Adipose tissue (tissue), 3 donors: ENCODE results near the gene CALU. TPM values are rescaled to one million over a fixed set of nuclear protein-coding genes. Genes with fewer than 3 reads are reported as not detected.

Experiments used
- H3K27ac ChIP-seq: one replicate; pipeline ENCODE4 v1.5.1; 2013; ENCODE audit warnings: low read depth, low read length
- WGBS, 3 donors: extraction: QIAGEN DNeasy Blood & Tissue Kit; methylation state at CpG; one replicate each; pipeline ENCODE4 v1.1.7; 2013; 5-methylcytosine and 5-hydroxymethylcytosine counted together
- polyA plus RNA-seq, 3 donors: library from polyadenylated mRNA; stranded (reverse); fragments of 200-250 nt; gene quantifications; one replicate each; pipeline ENCODE4 v1.2.3, GENCODE V29; 2013
- donor health status: healthy with polysubstance abuse.
- donor health status: Bipolar disorder and iron deficiency.
- donor health status: healthy.

The CALU gene
- polyA plus RNA-seq, 3 donors, result 21.3 to 75.9 (median 60.5) TPM

DNA sequence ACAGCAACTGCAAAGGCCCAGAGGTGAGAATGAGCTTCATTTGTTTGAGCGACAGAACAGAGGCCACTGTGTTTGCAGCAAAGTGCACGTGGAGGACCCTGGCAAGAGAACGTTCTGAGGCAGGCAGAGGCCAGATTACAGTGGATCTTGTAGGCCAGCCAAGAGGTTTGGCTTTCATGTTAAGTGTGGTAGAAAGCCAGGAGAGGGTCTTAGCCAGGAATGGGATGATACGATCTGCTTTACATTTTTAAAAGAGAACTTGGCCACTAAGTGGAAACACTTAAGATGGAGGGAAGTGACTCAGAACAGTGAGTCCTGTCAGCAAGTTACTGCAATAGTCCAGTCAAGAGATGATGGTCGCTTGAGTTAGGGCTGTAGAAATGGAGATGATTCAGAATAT lies 57.2 kb downstream of the CALU start:
- WGBS, 3 donors, result 63 to 82% (median 74%) methylated on average over 5 of the region's 5 CpGs

DNA sequence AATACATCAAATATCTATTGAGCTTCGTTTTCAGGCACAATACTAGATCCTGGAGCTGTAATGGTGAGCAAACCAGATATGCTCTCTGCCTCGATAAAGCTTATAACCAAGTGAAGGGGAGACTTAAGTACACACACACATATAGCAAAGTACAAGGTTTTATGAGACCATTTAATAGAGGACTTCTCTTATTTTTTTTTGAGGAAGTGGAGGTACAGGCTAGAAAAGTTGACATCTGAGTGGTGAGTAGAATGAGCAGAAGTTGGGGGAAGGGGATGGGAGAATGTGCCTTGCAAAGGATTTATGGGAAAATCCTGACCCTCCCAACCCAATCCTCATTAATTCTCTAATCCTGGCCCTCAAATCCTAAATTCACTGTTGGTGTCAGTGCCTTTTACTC lies 60.3 kb downstream of the CALU start:
- WGBS, 3 donors, result 75 to 90% (median 80%) methylated on average over 2 of the region's 2 CpGs
- no peak overlapping the region for H3K27ac ChIP-seq

More for the DNA sequence above, 57.2 kb downstream of the CALU start:
- no peak overlapping the region for H3K27ac ChIP-seq

DNA sequence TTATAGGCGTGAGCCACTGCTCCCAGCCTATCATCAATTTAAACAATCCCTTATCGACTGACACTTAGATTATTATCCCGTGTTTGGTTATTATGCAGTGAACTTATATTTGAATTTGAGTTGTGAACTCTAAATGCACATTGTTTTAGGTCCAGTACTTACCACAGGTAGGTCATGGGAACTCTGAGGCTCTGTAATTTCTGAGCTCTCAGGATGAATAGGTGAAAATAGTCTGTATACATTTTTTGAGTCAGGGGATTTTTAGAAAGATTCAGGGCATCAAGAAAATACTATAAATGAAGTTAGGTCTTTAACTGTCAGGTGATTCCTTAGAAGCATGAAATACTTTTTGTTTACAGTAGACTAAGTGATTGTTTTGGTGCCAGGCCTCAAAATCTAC lies 61.4 kb downstream of the CALU start:
- H3K27ac ChIP-seq, result no peak overlapping the region
- 93 to 94% (median 93%) methylated on average over 3 of the region's 3 CpGs for WGBS, 3 donors

DNA sequence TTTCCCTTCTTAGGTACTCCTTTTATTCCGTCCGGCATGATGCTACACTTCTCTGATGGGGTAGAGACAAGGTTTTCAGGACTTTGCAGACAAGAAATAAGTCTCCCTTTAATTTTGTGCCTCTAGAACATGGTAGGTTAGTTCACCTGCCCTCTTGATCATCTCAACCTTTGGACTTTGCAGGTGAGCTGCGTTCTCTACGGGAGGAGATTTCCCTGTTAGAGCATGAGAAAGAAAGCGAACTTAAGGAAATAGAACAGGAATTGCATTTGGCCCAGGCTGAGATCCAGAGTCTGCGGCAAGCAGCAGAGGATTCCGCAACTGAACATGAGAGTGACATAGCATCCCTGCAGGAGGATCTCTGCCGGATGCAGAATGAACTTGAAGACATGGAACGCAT lies 61.8 kb downstream of the CALU start:
- H3K27ac ChIP-seq, result no peak overlapping the region
- 91 to 95% (median 95%) methylated on average over 9 of the region's 9 CpGs for WGBS, 3 donors

DNA sequence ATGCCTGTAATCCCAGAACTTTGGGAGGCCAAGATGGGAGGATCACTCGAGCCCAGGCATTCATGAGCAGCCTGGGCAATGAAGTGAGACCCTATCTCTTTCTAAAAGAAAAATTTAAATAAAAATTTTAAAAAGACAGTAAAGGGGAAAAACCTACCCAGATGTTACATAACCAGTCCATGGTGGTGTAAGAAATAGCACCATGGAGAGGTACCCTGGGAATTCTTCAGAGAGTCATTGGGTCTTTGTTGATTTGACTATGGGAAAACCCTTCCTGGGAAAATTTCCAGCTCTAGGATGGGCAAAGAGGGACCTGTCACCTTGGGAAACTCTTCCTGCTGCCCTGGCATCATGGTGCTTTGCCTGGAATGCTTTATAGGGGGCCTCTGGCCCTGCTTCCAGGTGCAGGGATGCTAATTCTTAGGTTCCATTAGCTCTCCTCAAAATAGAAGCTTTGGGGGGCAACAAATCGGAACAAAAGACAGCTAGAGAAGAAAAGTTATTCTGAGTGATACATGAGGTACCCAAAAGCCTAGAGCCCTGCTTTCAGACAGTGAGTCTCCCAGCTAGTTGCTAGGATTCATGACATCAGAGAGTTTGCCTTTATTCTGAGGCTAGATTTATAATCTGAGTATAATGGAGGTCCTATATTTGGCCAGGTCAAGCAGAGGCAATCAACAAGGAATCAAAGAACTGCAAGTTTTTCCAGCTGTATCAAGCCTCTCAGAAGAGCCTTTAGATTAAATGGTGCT lies 62.7 kb downstream of the CALU start:
- 68 to 95% (median 93%) methylated on average over 2 of the region's 2 CpGs for WGBS, 3 donors
- H3K27ac ChIP-seq, result no peak overlapping the region

DNA sequence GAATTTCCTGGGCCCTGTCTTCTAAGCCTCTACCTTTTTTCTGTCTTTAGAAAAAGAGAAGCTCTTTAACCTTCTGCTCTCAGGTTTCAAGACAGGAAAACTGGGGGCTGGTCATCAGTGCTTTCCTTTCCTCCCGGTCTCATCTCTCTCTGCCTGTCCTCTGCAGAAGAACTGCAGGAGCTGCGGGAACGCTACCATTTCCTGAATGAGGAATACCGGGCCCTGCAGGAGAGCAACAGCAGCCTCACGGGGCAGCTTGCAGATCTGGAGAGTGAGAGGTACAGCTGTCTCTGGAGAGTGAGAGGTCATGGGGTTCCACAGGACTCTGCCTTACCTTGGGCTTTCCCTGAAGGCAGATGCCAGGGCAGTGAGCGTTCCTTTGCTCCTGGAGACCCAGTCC lies 65.3 kb downstream of the CALU start:
- H3K27ac ChIP-seq, result no peak overlapping the region
- 85 to 89% (median 89%) methylated on average over 6 of the region's 6 CpGs for WGBS, 3 donors

DNA sequence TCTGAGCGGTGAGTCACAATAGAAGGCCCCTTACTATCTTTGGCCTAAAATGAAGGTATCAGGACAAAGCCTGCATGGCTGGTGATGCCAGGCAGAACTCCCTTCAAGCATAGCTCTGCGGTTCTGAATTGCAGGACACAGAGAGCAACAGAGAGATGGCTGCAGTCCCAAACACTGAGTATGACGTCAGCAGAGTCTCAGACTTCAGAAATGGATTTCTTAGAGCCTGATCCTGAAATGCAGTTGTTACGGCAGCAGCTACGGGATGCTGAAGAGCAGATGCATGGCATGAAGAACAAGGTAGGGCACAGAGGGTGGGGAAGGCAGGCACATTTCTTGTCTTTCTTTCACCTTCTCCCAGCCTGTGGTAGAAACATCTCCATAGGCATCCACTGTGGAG lies 66.1 kb downstream of the CALU start:
- no peak overlapping the region for H3K27ac ChIP-seq
- 91 to 94% (median 94%) methylated on average over 5 of the region's 5 CpGs for WGBS, 3 donors

DNA sequence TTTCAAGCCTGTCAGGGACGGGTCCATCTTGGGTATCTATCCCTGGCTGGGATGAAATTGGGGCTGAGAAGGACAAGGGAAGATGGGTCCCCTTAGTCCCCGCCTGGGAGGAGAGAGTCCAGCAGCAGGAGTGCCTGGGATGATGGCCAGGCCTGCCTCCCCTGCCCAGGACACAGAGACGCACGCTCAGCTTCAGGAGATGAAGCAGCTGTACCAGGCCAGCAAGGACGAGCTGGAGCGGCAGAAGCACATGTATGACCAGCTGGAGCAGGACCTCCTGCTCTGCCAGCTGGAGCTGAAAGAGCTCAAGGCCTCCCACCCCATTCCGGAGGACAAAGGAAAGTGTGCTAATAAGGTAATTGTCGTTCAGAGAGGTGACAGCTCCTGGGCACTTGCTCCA lies 68.0 kb downstream of the CALU start:
- no peak overlapping the region for H3K27ac ChIP-seq
- WGBS, 3 donors, result 72 to 89% (median 84%) methylated on average over 8 of the region's 8 CpGs

DNA sequence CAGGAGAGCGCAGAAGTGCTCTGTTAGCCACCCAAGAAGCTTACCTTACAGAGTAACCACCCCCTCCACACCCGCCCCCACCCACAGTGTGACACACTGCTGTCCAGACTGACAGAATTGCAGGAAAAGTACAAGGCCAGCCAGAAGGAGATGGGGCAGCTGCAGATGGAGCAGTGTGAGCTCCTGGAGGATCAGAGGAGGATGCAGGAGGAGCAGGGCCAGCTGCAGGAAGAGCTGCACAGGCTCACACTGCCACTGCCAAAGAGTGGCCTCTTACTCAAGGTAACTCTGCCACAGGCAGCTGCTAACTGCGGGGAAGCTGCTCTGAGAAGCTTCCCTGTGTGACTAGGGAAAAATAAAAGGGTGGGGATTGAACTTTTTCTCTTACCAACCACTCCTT lies 70.2 kb downstream of the CALU start:
- H3K27ac ChIP-seq, result no peak overlapping the region
- WGBS, 3 donors, result 82 to 86% (median 83%) methylated on average over 3 of the region's 3 CpGs

DNA sequence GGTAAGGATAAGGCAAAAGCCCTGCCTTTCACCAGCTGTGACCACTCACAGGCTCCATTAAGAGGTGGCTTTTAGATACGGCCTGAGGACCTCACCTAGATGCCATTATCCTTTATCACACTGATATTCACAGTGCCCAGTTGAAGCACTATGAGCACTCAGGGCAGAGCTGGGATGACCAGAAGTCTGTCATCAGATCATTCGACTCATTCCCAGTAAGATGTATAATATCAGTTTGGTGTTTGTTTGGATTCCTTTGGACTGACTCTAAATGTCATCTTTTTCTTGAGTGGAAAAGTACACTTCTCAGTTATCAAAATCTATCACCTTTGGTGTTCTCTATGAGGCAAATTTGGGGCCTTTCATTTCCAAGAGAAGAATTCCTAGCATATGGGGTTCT lies 71.3 kb downstream of the CALU start:
- 91 to 95% (median 92%) methylated on average over 2 of the region's 2 CpGs for WGBS, 3 donors
- no peak overlapping the region for H3K27ac ChIP-seq

DNA sequence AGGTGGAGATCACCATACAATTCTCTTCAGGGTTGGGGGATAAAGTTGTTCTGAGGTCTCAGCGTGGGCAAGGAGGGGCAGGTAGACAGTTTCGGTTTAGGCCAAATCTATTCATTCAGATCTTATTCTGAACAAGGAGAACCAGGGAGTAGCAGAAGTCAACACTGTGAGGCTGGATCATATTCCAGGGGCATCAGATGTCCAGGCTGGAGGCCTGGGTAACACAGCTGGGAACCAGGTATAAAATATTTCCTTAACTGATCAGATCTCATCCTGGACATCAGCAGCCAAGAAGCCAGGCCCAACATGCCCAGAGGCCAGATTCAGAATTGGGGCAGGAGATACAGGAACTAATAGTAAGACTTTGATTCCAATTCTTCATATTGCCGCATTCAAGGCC lies 71.8 kb downstream of the CALU start:
- no peak overlapping the region for H3K27ac ChIP-seq
- WGBS, 3 donors, result 93 to 96% (median 95%) methylated on average over 3 of the region's 3 CpGs

DNA sequence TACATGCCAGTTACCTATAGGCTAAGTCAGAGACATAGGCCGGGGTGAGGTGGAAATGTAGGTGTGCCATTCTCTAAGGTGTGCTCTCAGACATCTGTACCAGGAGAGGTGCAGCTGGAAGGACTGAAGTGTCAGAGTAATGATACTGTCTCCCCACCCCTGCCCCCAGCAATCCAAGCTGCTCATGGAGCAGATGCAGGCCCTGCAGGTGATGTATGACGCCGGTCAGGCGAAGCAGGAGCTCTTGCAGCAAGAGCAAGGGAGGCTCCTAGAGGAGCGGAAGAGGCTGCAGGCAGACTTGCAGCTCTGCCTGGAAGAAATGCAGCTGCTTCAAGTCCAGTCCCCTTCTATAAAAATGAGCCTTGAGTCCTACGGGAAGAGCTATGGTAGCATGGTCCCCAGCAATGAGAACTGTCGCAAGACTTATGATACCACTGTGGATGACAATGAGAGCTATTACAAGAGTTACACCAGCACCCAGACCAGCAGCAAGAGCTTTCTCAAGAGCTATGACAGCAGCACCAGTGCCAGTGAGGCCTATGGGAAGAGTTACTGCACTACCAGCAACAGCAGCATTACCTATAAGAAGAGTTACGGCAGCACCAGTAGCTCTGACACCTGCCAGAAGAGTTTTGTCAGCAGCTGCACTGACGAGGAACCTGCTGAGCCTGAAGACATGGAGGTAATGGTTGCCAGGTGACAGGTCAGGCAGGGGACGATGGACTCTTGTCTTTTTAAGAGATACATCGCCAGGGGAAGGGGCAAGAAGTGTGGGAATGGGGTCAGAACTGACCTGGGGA lies 72.7 kb downstream of the CALU start:
- 91 to 96% (median 94%) methylated on average over 11 of the region's 11 CpGs for WGBS, 3 donors
- no peak overlapping the region for H3K27ac ChIP-seq

DNA sequence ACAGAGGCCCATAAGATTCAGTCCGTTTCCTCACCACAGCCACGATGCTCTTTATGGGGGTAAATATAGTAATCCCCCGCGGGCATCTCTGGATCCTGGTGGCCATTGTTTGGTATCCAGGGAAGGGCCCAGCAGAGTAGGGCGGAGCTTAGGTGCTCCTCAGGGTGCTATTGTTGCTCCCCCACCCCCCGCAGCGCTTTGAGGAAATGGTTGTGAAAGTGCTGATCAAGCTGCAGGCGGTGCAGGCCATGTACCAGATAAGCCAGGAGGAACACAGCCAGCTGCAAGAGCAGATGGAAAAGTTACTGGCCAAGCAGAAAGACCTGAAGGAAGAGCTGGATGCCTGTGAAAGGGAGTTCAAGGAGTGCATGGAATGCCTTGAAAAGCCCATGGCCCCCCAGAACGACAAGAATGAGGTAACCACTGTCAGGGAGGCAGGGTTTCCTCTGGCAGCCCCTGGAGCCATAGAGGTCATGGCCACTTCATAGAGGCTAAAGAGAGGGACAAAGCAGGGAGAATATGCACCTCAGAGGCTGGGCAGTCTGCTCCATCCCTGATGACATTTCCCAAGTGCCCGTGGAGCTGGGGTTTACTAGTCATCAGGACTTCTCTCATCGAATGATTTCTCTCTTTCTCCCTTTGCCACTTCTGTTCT lies 73.5 kb downstream of the CALU start:
- no peak overlapping the region for H3K27ac ChIP-seq
- WGBS, 3 donors, result 29 to 43% (median 35%) methylated on average over 11 of the region's 11 CpGs

DNA sequence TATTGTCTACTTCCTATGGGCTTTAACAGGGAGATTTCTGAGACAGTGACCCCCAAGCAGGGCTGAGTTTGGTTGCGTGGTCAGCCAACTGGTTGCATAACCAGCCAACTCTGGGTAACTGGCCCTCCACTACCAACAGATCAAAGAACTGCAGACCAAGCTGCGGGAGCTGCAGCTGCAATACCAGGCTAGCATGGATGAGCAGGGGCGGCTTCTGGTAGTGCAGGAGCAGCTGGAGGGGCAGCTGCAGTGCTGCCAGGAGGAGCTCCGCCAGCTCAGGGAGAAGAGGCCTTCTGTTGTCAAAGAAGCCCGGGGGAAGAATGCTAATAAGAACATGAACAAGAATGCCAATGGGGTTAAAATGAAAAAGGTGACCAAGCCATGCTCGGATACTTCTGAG lies 75.3 kb downstream of the CALU start:
- 66 to 90% (median 88%) methylated on average over 6 of the region's 6 CpGs for WGBS, 3 donors
- no peak overlapping the region for H3K27ac ChIP-seq

DNA sequence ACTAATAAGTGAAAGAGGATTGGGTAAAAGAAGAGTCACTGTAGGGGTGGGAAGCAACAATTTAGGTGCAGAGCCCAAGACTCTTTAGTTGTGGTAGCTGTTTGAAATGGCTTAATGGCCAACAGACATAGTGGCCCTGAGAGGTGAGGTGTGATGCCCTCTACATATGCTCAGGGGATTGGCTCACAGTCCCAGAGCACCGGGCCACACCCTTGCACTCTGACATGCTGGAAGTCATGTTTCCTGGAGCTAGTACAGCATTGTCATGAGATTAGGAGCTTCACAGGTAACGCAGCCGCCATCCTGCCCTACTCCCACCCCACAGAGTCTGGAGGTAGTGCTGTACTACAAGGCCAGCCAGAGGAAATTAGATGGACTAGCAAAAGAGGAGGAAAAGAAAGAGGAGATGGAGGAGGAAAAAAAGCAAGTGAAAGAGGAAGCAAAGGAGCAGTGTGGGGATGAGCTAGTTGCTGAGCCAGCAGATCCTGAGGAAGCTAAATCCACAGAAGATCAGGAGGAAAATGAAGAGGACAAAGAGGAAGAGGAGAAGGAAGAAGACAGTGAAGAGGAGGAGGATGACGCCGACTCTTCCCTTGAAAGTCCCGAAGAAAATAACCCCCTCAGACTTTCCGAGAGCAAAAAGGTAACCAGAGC lies 76.3 kb downstream of the CALU start:
- H3K27ac ChIP-seq, result no peak overlapping the region
- 83 to 93% (median 83%) methylated on average over 7 of the region's 7 CpGs for WGBS, 3 donors

DNA sequence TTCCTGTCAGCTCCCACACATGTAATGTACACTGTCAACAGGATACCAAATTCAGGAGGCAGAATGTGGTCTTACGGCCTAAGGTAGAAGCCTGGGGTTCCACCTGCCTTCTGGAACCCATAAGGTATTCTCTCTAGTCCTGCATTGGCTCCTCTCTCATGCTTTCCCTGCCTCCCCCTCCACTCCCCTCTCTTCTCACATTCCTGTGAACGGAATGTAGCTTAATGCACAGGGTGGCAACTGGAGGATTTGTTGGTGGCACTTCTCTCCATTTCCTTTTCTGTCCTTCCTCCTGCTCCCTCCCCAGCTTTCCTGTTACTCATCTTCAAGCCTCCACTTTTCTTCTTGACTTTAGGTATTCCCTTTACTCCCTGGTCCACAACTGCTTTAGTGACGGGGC lies 79.5 kb downstream of the CALU start:
- WGBS, 3 donors, result 74 to 85% (median 84%) methylated on average over 3 of the region's 3 CpGs
- H3K27ac ChIP-seq, result no peak overlapping the region
